DOHH2 (cell line): ENCODE measurements around the gene MAP3K6.

ENCODE experiments used
- H3F3A ChIP-seq: fragments of 200-600 bp; sonication (generic), shearing (Covaris generic); 2 replicates; pipeline ENCODE4 v1.6.0; 2016; ENCODE audit warnings: antibody characterized with exemption, mild to moderate bottlenecking; ENCODE audit not compliant: control insufficient read depth, insufficient read depth
- H3K27ac ChIP-seq: fragments of 200-600 bp; sonication (generic); 2 replicates; pipeline ENCODE4 v1.5.1; 2014; ENCODE audit warnings: low read depth, mild to moderate bottlenecking, low read length, moderate library complexity
- H3K27me3 ChIP-seq: fragments of 200-600 bp; sonication (generic); 2 replicates; pipeline ENCODE4 v1.6.1; 2014; ENCODE audit warnings: mild to moderate bottlenecking, low read length, mixed read lengths; ENCODE audit not compliant: control insufficient read depth
- H3K36me3 ChIP-seq: fragments of 200-600 bp; sonication (generic); 2 replicates; pipeline ENCODE4 v1.6.1; 2014; ENCODE audit warnings: mild to moderate bottlenecking, low read length, moderate library complexity, mixed read lengths; ENCODE audit not compliant: control insufficient read depth
- H3K4me1 ChIP-seq: fragments of 200-600 bp; sonication (generic); 2 replicates; pipeline ENCODE4 v1.6.1; 2014; ENCODE audit warnings: mild to moderate bottlenecking, low read length, mixed read lengths; ENCODE audit not compliant: control insufficient read depth
- H3K4me2 ChIP-seq: fragments of 200-600 bp; sonication (generic); 2 replicates; pipeline ENCODE4 v1.6.0; 2014; ENCODE audit warnings: mild to moderate bottlenecking, low read length, moderate library complexity
- H3K4me3 ChIP-seq: fragments of 200-600 bp; sonication (generic); 2 replicates; pipeline ENCODE4 v1.5.1; 2014; ENCODE audit warnings: mild to moderate bottlenecking, low read length, mixed read lengths
- H3K79me2 ChIP-seq: fragments of 200-600 bp; sonication (generic); 2 replicates; pipeline ENCODE4 v1.6.1; 2014; ENCODE audit warnings: mild to moderate bottlenecking, low read length, mixed read lengths; ENCODE audit not compliant: control insufficient read depth
- H3K9me2 ChIP-seq: fragments of 200-600 bp; sonication (generic); replicated peaks from 2 replicates; pipeline ENCODE4 v1.6.1; 2014; ENCODE audit warnings: mild to moderate bottlenecking, low read length, mixed read lengths; ENCODE audit not compliant: control insufficient read depth
- H3K9me3 ChIP-seq: fragments of 200-600 bp; sonication (generic); 2 replicates; pipeline ENCODE4 v1.6.1; 2014; ENCODE audit warnings: antibody characterized with exemption, low read length, mixed read lengths; ENCODE audit not compliant: control insufficient read depth, insufficient read depth
- H4K20me1 ChIP-seq: fragments of 200-600 bp; sonication (generic); 2 replicates; pipeline ENCODE4 v1.6.0; 2014; ENCODE audit warnings: low read depth, mild to moderate bottlenecking, antibody characterized with exemption, low read length, moderate library complexity; ENCODE audit not compliant: control insufficient read depth, insufficient read depth
- CTCF ChIP-seq: fragments of 200-600 bp; sonication (generic); IDR thresholded peaks from one replicate; pipeline ENCODE4 v1.5.1; 2014; ENCODE audit warnings: antibody characterized with exemption, mild to moderate bottlenecking, low read depth, low read length; ENCODE audit not compliant: poor library complexity, severe bottlenecking
- EZH2phosphoT487 ChIP-seq: fragments of 200-600 bp; sonication (generic); IDR thresholded peaks from 2 replicates; pipeline ENCODE4 v1.6.1; 2017; ENCODE audit warnings: borderline replicate concordance, mild to moderate bottlenecking, antibody characterized with exemption, low read length, moderate library complexity, mixed read lengths

MAP3K6 gene

GRCh38 chr1:27318596-27318995 is 48.2 kb downstream of the MAP3K6 start:
- H3K9me2 ChIP-seq: no peaks in the 10 kb centered on the region
- H3K4me3 ChIP-seq: no peak overlapping the region
- H3K27me3 ChIP-seq: no peaks in the 10 kb centered on the region; the same call in 1 of the 2 replicates
- peaks cover 19% of the 10 kb centered on the region for H3K4me1 ChIP-seq
- H3K9me3 ChIP-seq: no peaks in the 10 kb centered on the region
- no peak overlapping the region for H3K27ac ChIP-seq
- peaks cover 8% of the 10 kb centered on the region for H3K36me3 ChIP-seq
- H3K79me2 ChIP-seq: peaks cover 15% of the 10 kb centered on the region
- no peaks in the 10 kb centered on the region for H4K20me1 ChIP-seq
- 0 out of 2 replicates have a peak, but pooled peaks cover 2% of the 10 kb centered on the region for H3F3A ChIP-seq
- TF ChIP-seq CTCF: no peak
- no peak for TF ChIP-seq EZH2phosphoT487
- no peak overlapping the region for H3K4me2 ChIP-seq

- no peak overlapping the region for H3K27ac ChIP-seq
Observed at GRCh38 chr1:27318136-27318535, 48.6 kb downstream of the MAP3K6 start.

GRCh38 chr1:27316860-27317259 is 49.9 kb downstream of the MAP3K6 start:
- no peaks in the 10 kb centered on the region for H3K9me3 ChIP-seq
- TF ChIP-seq EZH2phosphoT487 (no peak), CTCF (no peak)
- 0 out of 2 replicates have a peak, but pooled peaks cover 2% of the 10 kb centered on the region for H3F3A ChIP-seq
- no peaks in the 10 kb centered on the region for H4K20me1 ChIP-seq
- H3K27me3 ChIP-seq: no peaks in the 10 kb centered on the region
- no peaks in the 10 kb centered on the region for H3K36me3 ChIP-seq
- no peak overlapping the region for H3K27ac ChIP-seq
- H3K4me3 ChIP-seq: no peak overlapping the region
- H3K79me2 ChIP-seq: no peaks in the 10 kb centered on the region
- H3K9me2 ChIP-seq: no peaks in the 10 kb centered on the region
- H3K4me2 ChIP-seq: no peak overlapping the region
- H3K4me1 ChIP-seq: peaks cover 14% of the 10 kb centered on the region

More at GRCh38 chr1:27318136-27318535, 48.6 kb downstream of the MAP3K6 start:
- no peak overlapping the region for H3K4me2 ChIP-seq
- H4K20me1 ChIP-seq: no peaks in the 10 kb centered on the region
- H3K9me3 ChIP-seq: no peaks in the 10 kb centered on the region
- H3F3A ChIP-seq: 0 out of 2 replicates have a peak, but pooled peaks cover 2% of the 10 kb centered on the region
- no peak for TF ChIP-seq CTCF
- TF ChIP-seq EZH2phosphoT487: no peak
- H3K36me3 ChIP-seq: peaks cover 7% of the 10 kb centered on the region
- peaks cover 18% of the 10 kb centered on the region for H3K4me1 ChIP-seq
- no peaks in the 10 kb centered on the region for H3K9me2 ChIP-seq
- H3K4me3 ChIP-seq: no peak overlapping the region
- no peaks in the 10 kb centered on the region; the same call in 1 of the 2 replicates for H3K27me3 ChIP-seq
- peaks cover 10% of the 10 kb centered on the region for H3K79me2 ChIP-seq
